CD4-positive, alpha-beta T cell treated with Interleukin-17A for 1 hour (primary cell): ENCODE measurements around the gene ITGA6.
"Not testable (repeated sequence)": the region's sequence is repeated elsewhere in the genome, so short reads cannot be mapped to it uniquely, and the experiment has no call there.

Source experiments
- DNase-seq: peaks from one replicate; pipeline ENCODE4 v3.0.0-alpha.2; 2020

Gene ITGA6

GRCh38 chr2:172531309-172531708 lies 103.9 kb downstream of the ITGA6 start:
- no peak for DNase-seq

GRCh38 chr2:172532461-172532860 lies 105.1 kb downstream of the ITGA6 start:
- not testable (repeated sequence) for DNase-seq

GRCh38 chr2:172533687-172534086 lies 106.3 kb downstream of the ITGA6 start:
- DNase-seq, result no peak

- DNase-seq, result no peak
These were observed 107.7 kb downstream of the ITGA6 start for GRCh38 chr2:172535119-172535518.

GRCh38 chr2:172537851-172538250 lies 110.5 kb downstream of the ITGA6 start:
- not testable (repeated sequence) for DNase-seq

GRCh38 chr2:172539767-172540166 lies 112.4 kb downstream of the ITGA6 start:
- DNase-seq, result no peak

- DNase-seq, result no peak
These were observed 113.0 kb downstream of the ITGA6 start for GRCh38 chr2:172540421-172540820.

GRCh38 chr2:172545408-172546075 lies 118.2 kb downstream of the ITGA6 start:
- DNase-seq, result no peak

GRCh38 chr2:172549131-172549530 lies 121.7 kb downstream of the ITGA6 start:
- no peak for DNase-seq

GRCh38 chr2:172549802-172550201 lies 122.4 kb downstream of the ITGA6 start:
- DNase-seq, result peak; percentile 40

- DNase-seq, result no peak
These were observed 123.0 kb downstream of the ITGA6 start for GRCh38 chr2:172550419-172550818.

- DNase-seq, result no peak
These were observed 123.9 kb downstream of the ITGA6 start for GRCh38 chr2:172551271-172551670.

GRCh38 chr2:172552547-172553291 lies 125.3 kb downstream of the ITGA6 start:
- DNase-seq, result no peak

- no peak for DNase-seq
These were observed 127.2 kb downstream of the ITGA6 start for GRCh38 chr2:172554352-172555271.

GRCh38 chr2:172555272-172555521 lies 127.8 kb downstream of the ITGA6 start:
- no peak for DNase-seq
